ENCODE data around the gene GOLM1.
"Not testable (repeated sequence)": the region's sequence is repeated elsewhere in the genome, so short reads cannot be mapped to it uniquely, and the experiment has no call there.

Gene GOLM1

GRCh38 chr9:86098824-86099700 lies at the start of gene GOLM1:
GOLM1 (minus strand) TSS chr9:86099558; CDS start chr9:86079320, 20,238 bp downstream.
- no peak for DNase-seq

DNA sequence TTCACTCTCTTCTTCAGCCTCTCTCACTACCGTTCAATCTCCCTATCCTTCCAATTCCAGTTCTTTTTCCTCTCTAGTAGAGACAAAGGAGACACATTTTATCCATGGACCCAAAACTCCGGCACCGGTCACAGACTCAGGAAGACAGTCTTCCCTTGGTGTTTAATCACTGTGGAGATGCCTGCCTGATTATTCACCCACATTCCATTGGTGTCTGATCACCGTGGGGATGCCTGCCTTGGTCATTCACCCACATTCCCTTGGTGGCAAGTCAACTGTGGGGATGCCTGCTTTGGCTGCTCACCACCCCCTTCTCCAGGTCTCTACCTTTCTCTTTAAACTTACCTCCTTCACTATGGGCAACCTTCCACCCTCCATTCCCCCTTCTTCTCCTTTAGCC lies 47.3 kb upstream of the GOLM1 start:
- DNase-seq, result not testable (repeated sequence)

DNA sequence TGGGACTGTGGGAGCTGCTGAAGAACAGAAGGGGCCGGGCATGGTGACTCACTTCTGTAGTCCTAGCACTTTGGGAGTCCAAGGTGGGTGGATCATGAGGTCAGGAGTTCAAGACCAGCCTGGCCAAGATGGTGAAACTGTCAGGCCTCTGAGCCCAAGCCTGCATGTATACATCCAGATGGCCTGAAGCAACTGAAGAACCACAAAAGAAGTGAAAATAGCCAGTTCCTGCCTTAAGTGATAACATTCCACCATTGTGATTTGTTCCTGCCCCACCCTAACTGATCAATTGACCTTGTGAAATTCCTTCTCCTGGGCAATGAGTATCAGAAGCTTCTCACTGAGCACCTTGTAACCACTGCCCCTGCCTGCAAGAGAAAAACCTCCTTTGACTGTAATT lies 46.6 kb upstream of the GOLM1 start:
- DNase-seq, result not testable (repeated sequence)

DNA sequence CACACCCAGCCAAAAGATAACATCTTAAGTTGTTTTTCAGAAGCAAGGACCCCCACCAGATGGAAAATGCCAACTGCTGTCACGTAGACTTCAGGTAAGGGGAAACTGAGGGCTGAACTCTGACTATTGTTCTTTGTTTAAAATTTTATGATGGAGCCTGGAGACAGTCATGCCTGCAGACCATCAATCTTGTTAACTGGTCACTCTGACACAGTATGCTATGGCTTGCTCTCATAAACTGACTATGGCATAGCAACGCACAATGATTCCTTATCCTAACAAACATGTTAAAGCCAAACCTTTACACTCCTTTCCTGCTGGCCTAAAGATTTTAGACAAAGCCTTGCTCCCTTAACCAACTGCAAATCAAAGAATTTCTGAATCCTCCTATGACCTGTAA lies 43.6 kb upstream of the GOLM1 start:
- DNase-seq, result no peak

GRCh38 chr9:86141843-86142242 lies 42.5 kb upstream of the GOLM1 start:
- no peak for DNase-seq

GRCh38 chr9:86135371-86135770 lies 36.0 kb upstream of the GOLM1 start:
- DNase-seq, result no peak

DNA sequence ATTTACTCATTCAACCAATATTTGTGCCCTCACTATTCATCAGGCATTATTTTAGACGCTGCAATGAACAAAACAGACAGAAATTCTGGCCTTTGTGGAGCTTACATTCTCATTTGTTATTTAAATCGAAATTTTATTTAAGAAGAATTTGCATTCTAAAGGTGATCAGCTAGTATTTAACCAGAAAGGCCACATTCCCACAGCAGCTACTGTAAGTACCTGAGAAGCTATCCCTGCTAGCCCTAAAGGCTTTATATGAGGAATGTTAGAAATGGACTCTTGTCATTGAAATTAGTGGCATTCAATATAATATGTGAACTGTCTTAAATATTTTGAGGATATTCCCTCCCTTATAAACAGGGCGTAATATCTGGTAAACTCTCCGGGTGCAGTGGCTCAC lies 35.0 kb upstream of the GOLM1 start:
- DNase-seq, result no peak

DNA sequence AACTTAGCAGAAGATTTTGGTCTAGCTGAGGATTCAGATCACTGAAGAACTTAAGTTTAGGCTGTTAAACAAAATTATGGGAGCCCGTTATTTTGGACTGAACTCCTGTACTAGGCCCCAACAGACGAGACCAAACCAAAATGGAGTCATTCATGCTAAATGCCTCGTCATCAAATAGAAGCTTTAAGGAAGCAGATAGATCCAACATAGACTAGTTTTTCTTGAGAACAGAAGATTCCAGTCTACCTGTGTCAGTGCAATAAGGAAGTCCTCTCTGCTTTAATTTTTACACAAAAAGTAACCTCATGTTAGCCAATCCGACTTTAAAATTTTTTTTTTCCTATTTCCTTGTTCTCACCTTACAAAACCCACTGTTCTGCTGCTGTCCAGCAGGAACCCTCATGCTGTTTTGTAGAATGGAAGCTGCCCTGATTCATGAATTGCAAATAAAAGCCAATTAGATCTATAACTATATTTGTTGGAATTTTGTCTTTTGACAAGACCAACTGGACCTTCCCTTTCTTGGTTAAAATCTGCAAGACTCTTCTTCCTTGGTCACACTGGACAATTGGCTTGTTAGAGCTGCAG lies 29.0 kb upstream of the GOLM1 start:
- DNase-seq, result no peak

DNA sequence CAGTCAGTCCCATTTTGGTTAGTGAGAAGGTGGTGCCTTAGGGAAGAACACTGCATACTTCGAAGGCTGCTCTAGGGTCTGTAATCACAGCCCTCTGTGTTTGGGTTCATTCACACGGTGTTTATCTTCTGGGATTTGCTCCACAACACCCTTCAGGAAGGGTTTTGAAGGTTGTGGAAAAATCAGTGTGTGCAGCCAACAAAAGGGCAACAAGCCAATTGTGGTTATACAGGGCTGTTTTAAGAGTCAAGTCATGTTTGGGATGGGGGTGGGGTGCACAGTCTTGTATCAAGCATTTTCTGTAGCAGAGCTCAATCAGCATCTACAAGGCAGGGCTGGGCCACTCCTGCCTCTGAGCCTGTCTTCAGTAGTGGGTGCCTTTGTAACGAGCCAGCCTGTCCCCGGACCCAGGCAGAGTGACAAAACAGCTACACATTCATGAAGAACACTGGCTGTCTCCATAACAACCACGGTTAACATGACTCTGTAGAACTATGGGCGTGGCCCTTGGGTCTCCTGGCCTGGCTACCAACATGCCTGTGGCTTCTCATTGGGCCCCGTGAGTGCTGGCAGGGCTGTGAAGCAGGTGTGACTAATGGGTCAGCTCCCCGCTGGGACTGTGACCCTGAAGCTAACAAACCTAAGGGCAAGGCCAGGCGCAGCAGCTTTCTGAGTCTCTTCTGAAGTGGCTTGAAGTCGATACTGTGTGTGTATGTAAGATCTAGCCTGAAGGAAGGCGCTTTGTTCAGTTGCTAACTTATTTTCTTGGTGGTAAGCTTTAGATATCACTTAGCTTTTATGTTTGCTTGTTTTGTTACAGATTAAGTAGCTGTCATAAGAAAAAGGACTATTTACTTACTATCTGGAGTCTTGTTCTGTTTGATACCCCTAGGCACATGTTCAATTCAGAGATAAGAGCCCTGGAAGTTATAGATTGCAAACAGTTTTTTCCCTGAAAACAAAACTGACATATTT lies 27.9 kb upstream of the GOLM1 start:
- no peak for DNase-seq

GRCh38 chr9:86122311-86122710 lies 23.0 kb upstream of the GOLM1 start:
- no peak for DNase-seq

GRCh38 chr9:86119457-86119856 lies 20.1 kb upstream of the GOLM1 start:
- DNase-seq, result no peak

- DNase-seq, result no peak
Measured at GRCh38 chr9:86116425-86116824, 17.1 kb upstream of the GOLM1 start.

DNA sequence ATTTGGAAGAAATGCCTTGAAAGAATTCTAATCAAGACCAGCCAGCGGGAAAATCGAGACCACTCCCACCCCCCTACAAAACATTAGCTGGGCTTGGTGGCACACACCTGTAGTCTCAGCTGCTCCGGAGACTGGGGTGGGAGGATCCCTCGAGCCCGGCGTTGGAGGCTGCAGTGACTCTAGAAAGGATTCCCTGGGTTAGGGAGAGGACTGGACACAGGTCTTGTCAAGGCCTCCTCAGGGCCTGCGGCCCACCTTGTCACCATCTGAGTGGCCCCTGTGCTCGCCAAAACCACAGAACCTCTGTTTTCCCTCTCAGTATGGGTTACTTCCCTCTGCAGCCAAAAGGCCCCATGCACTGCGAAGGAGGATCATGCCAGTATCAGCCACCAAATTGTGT lies 16.5 kb upstream of the GOLM1 start:
- DNase-seq, result no peak

DNA sequence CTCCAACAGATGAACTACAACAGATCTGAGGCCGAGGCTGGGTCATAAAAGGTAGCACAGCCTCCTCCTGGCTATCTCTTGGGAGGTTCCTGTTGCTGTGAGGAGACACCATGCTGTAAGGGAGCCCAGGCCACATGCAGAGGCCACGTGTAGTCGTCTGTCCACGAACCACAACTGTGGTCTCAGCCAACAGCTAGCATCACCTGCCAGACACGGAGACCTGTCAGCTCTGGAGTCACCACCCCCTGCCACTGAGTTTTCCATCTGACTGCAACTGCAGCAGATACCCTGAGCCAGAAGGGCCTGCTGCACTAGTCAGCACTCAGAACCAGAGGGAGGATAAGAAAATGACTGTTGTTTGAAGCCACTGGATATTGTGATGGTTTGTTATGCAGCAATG lies 12.7 kb upstream of the GOLM1 start:
- no peak for DNase-seq

- no peak for DNase-seq
Measured at GRCh38 chr9:86102626-86103025, 3.3 kb upstream of the GOLM1 start.

GRCh38 chr9:86099701-86100364 lies 475 bp upstream of the GOLM1 start:
- DNase-seq, result no peak

- DNase-seq, result no peak
Measured at GRCh38 chr9:86097510-86098224, 1.7 kb downstream of the GOLM1 start.

GRCh38 chr9:86096386-86096785 lies 3.0 kb downstream of the GOLM1 start:
- no peak for DNase-seq

DNA sequence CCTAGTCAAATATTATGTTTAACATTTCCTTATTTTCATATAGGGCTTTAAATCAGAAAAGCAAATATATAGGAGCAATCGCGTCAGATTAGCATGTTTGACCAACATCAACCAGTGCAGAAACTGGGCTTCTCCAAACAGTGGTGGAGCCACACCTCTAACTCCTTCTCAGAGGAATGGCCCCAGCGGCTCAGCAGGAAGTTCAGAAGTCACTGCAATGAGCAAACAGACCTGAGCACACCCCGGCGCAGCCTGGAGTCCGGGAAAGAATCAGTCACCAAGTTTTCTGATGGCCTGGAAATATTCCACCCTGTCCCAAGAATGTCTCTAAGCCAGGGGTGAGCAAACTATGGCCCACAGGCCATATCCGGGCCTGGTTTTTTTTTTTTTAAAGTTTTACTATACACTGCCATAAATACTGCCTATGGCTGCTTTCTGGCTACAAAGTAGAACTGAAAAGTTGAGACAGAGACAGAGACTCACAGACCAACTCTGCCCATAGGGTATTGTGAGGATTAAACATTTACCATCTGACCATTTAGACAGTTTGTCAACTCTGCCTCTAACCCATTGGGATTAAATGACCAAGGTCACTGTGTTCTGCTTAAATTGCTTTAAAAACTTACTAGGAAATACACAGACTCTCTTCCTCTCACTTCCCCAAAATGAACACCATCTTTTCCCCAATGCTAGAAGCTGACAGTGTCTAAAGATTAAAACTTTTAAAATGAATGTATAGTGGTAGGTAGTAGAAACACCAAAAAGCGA lies 5.4 kb downstream of the GOLM1 start:
- no peak for DNase-seq

DNA sequence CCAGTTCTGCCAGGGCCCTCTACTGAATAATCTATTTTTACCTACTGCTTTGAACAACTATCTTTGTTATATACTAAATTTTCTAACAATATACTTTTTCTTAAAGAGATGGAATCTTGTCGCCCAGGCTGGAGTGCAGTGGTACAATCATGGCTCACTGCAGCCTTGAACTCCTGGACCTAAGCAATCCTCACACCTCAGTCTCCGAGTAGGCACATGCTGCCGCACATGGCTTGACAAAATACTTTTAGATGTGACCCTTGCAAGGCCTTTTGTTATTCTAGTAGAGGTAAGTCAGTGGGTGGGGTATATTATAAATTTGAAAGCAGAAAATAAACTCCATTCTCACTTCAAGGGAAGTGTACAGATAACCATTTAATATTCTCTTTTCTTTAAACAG lies 7.9 kb downstream of the GOLM1 start:
- no peak for DNase-seq

GRCh38 chr9:86082870-86083269 lies 16.5 kb downstream of the GOLM1 start:
- no peak for DNase-seq
